K562 (cell line): ENCODE results near the gene TELO2. TPM values are rescaled to one million over a fixed set of nuclear protein-coding genes. Genes with fewer than 3 reads are reported as not detected.
A peak's percentile ranks its signal among the peaks of the same experiment; 100 is the strongest.

ENCODE experiments used
- ELF1 ChIP-seq: fragments of 200-800 bp; sonication (Bioruptor generic); IDR thresholded peaks from 2 replicates; pipeline ENCODE4 v1.6.1; 2016; ENCODE audit warnings: missing genetic modification characterization, missing compliant biosample characterization
- EP300 ChIP-seq: IDR thresholded peaks from 2 replicates; pipeline ENCODE4 v1.6.1; 2012; ENCODE audit warnings: low read length, improper control_type of control experiment
- ETV5 ChIP-seq: sonication (generic); formaldehyde crosslinking; IDR thresholded peaks from 2 replicates; pipeline ENCODE4 v1.4.0; 2020; ENCODE audit warnings: low read depth, mild to moderate bottlenecking, missing genetic modification reagents
- FOSL1 ChIP-seq: fragments of 200-800 bp; sonication (Bioruptor generic); conservative IDR thresholded peaks from 2 replicates; pipeline ENCODE4 v1.6.1; 2016; ENCODE audit warnings: missing genetic modification characterization, missing compliant biosample characterization
- FOXJ2 ChIP-seq: fragments of 200-800 bp; sonication (Bioruptor generic); IDR thresholded peaks from 2 replicates; pipeline ENCODE4 v1.6.1; 2016; ENCODE audit warnings: missing genetic modification characterization, missing compliant biosample characterization
- HNRNPH1 ChIP-seq: fragments of 200-400 bp; formaldehyde crosslinking; optimal IDR thresholded peaks from 2 replicates; pipeline ENCODE3; 2017; ENCODE audit warnings: low read depth, mild to moderate bottlenecking, low read length, moderate library complexity
- MAFF ChIP-seq: IDR thresholded peaks from 2 replicates; pipeline ENCODE4 v1.6.1; 2012; ENCODE audit warnings: low read length, improper control_type of control experiment
- MTA3 ChIP-seq: fragments of 450-650 bp; formaldehyde crosslinking; IDR thresholded peaks from 2 replicates; pipeline ENCODE4 v1.6.1; 2017; ENCODE audit warnings: mild to moderate bottlenecking, borderline replicate concordance
- PHF20 ChIP-seq: fragments of 450-650 bp; IDR thresholded peaks from 2 replicates; pipeline ENCODE4 v1.6.1; 2018; ENCODE audit not compliant: partially characterized antibody
- PRPF4 ChIP-seq: fragments of 200-400 bp; formaldehyde crosslinking; IDR thresholded peaks from one replicate; pipeline ENCODE4 v1.6.1; 2017; ENCODE audit warnings: low read length, low read depth, mild to moderate bottlenecking; ENCODE audit not compliant: insufficient read depth, poor library complexity, severe bottlenecking
- SRSF9 ChIP-seq: fragments of 200-400 bp; formaldehyde crosslinking; IDR thresholded peaks from 2 replicates; pipeline ENCODE4 v1.6.1; 2017; ENCODE audit warnings: low read depth, low read length, borderline replicate concordance
- ZEB2 ChIP-seq: fragments of 450-650 bp; IDR thresholded peaks from 2 replicates; pipeline ENCODE4 v1.6.1; 2016
- ZFX ChIP-seq: sonication (generic); formaldehyde crosslinking; IDR thresholded peaks from 2 replicates; pipeline ENCODE4 v1.8.0; 2022; ENCODE audit warnings: mild to moderate bottlenecking, missing genetic modification reagents, moderate library complexity
- ZNF174 ChIP-seq: fragments of 250-450 bp; sonication (Bioruptor Pico); IDR thresholded peaks from 2 replicates; pipeline ENCODE4 v1.4.0; 2020; ENCODE audit warnings: mild to moderate bottlenecking
- ZNF263 ChIP-seq: sonication (generic); formaldehyde crosslinking; IDR thresholded peaks from 2 replicates; pipeline ENCODE4 v1.8.0; 2022; ENCODE audit warnings: mild to moderate bottlenecking, missing genetic modification reagents, borderline replicate concordance
- ZNF311 ChIP-seq: fragments of 250-450 bp; sonication (Bioruptor Pico); IDR thresholded peaks from 2 replicates; pipeline ENCODE4 v1.4.0; 2020; ENCODE audit warnings: mild to moderate bottlenecking, moderate library complexity
- ZNF347 ChIP-seq: fragments of 450-650 bp; formaldehyde crosslinking; IDR thresholded peaks from 2 replicates; pipeline ENCODE4 v1.4.0; 2020; ENCODE audit warnings: low read depth, mild to moderate bottlenecking, moderate library complexity
- ZNF444 ChIP-seq: fragments of 250-450 bp; sonication (Bioruptor Pico); IDR thresholded peaks from 2 replicates; pipeline ENCODE4 v1.4.0; 2020; ENCODE audit warnings: mild to moderate bottlenecking, moderate library complexity
- ZNF589 ChIP-seq: fragments of 200-800 bp; sonication (Bioruptor generic); IDR thresholded peaks from 2 replicates; pipeline ENCODE4 v1.6.1; 2016; ENCODE audit warnings: low read depth, missing genetic modification characterization, missing compliant biosample characterization
- polyA plus RNA-seq, 8 experiments: library from polyadenylated mRNA; depleted of rRNA in 4 of 8; stranded (reverse) in 5 of 8; unstranded in 3 of 8; fragments of >200 nt; fragmentation: Nextera tagmentation in 2 of 8; fragmentation: Illumina TruSeq in 1 of 8; extraction: Ambion mirVana in 2 of 8; extraction: Trizol in 1 of 8; gene quantifications; 2 replicates each; pipeline versions ENCODE4 v1.2.1 to v1.2.3, GENCODE V29; 2011 to 2014; ENCODE audit warnings: inconsistent platforms in 1 of 8, missing spikeins in 1 of 8
- total RNA-seq, 7 experiments: library from RNA; depleted of rRNA in 6 of 7; stranded (reverse); fragments of >200 nt in 6 of 7; fragmentation: Illumina TruSeq in 2 of 7; extraction: Trizol in 2 of 7; gene quantifications; 2 replicates each; pipeline versions ENCODE4 v1.2.1 to v1.2.3, GENCODE V29; 2011 to 2021; ENCODE audit warnings: low replicate concordance in 1 of 7
- TF ChIP-seq, protein P1 (sequence below): fragments of 200-800 bp; sonication (Bioruptor generic); IDR thresholded peaks from 2 replicates; pipeline ENCODE4 v1.6.1; 2016; ENCODE audit warnings: missing genetic modification characterization, missing compliant biosample characterization
- TF ChIP-seq, protein P2 (sequence below): fragments of 250-450 bp; sonication (Bioruptor Pico); IDR thresholded peaks from 2 replicates; pipeline ENCODE4 v1.9.0; 2021; ENCODE audit warnings: mild to moderate bottlenecking
- TF ChIP-seq, protein P3 (sequence below): fragments of 450-650 bp; IDR thresholded peaks from 2 replicates; pipeline ENCODE4 v1.6.1; 2017; ENCODE audit warnings: antibody characterized with exemption

The TELO2 gene
- total and polyA plus RNA-seq, 9 of the 15 experiments (the other 6 are each of a cell fraction or from before 2014, with no cell fraction given): 0.51 to 91.8 (median 14.5) TPM

DNA sequence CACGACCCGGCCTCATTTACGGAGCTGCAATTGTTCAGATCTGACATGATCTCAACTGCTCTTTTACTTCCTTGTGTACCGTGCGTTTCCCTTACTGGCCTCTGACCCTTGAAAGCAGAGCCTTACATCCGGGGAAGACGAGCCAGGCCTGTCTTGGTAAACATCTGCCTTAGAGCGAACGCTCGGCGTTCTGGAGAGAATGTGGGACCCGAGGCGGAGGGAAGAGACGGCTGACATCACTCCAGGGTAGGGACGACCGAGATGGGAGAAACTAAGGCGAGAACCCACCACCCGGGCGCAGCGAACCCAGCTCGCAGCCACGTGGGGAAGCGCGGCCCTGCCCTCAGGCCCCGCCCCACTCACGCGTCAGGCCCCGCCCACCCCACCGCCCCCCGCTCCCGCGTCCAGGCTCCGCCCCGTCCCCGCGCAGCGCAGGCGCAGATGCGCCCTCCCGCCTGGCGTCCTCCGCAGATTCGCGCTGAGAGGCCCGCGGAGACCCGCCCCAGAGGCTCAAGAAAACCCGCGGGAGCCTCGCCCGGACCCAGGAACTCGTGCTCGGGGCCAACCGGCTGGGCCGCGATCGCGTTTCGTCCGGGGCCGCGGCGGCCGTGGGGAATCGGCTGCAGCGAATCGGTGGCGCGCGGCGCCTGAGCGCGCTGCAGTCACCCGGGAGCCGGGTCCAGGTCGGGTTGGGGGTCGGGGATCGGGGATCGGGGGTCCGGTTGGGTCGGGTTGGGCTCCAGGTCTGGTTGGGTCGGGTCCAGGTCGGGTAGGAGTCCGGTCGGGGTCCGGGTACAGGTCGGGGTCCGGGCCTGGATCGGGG is at the start of gene TELO2 (continued):
- TF ChIP-seq, protein P1, sequence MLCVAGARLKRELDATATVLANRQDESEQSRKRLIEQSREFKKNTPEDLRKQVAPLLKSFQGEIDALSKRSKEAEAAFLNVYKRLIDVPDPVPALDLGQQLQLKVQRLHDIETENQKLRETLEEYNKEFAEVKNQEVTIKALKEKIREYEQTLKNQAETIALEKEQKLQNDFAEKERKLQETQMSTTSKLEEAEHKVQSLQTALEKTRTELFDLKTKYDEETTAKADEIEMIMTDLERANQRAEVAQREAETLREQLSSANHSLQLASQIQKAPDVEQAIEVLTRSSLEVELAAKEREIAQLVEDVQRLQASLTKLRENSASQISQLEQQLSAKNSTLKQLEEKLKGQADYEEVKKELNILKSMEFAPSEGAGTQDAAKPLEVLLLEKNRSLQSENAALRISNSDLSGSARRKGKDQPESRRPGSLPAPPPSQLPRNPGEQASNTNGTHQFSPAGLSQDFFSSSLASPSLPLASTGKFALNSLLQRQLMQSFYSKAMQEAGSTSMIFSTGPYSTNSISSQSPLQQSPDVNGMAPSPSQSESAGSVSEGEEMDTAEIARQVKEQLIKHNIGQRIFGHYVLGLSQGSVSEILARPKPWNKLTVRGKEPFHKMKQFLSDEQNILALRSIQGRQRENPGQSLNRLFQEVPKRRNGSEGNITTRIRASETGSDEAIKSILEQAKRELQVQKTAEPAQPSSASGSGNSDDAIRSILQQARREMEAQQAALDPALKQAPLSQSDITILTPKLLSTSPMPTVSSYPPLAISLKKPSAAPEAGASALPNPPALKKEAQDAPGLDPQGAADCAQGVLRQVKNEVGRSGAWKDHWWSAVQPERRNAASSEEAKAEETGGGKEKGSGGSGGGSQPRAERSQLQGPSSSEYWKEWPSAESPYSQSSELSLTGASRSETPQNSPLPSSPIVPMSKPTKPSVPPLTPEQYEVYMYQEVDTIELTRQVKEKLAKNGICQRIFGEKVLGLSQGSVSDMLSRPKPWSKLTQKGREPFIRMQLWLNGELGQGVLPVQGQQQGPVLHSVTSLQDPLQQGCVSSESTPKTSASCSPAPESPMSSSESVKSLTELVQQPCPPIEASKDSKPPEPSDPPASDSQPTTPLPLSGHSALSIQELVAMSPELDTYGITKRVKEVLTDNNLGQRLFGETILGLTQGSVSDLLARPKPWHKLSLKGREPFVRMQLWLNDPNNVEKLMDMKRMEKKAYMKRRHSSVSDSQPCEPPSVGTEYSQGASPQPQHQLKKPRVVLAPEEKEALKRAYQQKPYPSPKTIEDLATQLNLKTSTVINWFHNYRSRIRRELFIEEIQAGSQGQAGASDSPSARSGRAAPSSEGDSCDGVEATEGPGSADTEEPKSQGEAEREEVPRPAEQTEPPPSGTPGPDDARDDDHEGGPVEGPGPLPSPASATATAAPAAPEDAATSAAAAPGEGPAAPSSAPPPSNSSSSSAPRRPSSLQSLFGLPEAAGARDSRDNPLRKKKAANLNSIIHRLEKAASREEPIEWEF (CRISPR knock-in tag): no peak
- TF ChIP-seq ZNF311 (CRISPR knock-in tag): 0 out of 2 replicates have a peak, but pooled peaks have one; percentile 26
- 0 out of 2 replicates have a peak, but pooled peaks have one; percentile 47 for TF ChIP-seq ZNF589
- peak; percentile 96 for TF ChIP-seq EP300
- TF ChIP-seq, protein P2, sequence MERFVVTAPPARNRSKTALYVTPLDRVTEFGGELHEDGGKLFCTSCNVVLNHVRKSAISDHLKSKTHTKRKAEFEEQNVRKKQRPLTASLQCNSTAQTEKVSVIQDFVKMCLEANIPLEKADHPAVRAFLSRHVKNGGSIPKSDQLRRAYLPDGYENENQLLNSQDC (CRISPR knock-in tag): 0 out of 2 replicates have a peak, but pooled peaks have one; percentile 36
- TF ChIP-seq, protein P3, sequence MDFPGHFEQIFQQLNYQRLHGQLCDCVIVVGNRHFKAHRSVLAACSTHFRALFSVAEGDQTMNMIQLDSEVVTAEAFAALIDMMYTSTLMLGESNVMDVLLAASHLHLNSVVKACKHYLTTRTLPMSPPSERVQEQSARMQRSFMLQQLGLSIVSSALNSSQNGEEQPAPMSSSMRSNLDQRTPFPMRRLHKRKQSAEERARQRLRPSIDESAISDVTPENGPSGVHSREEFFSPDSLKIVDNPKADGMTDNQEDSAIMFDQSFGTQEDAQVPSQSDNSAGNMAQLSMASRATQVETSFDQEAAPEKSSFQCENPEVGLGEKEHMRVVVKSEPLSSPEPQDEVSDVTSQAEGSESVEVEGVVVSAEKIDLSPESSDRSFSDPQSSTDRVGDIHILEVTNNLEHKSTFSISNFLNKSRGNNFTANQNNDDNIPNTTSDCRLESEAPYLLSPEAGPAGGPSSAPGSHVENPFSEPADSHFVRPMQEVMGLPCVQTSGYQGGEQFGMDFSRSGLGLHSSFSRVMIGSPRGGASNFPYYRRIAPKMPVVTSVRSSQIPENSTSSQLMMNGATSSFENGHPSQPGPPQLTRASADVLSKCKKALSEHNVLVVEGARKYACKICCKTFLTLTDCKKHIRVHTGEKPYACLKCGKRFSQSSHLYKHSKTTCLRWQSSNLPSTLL: peak; percentile 72; the same call in 1 of the 2 replicates
- peak; percentile 82 for TF ChIP-seq PHF20
- TF ChIP-seq MAFF: no peak
- TF ChIP-seq ZEB2: peak; percentile 100
- TF ChIP-seq ETV5 (CRISPR knock-in tag): no peak; the same call in 1 of the 2 replicates
- TF ChIP-seq ZNF263 (CRISPR knock-in tag): no peak
- TF ChIP-seq ZNF347 (CRISPR knock-in tag): no peak
- no peak for TF ChIP-seq ZNF444 (CRISPR knock-in tag)
- TF ChIP-seq HNRNPH1: no peak
- no peak for TF ChIP-seq FOXJ2 (tag)
- TF ChIP-seq SRSF9: no peak
- peak; percentile 72; the same call in 1 of the 2 replicates for TF ChIP-seq MTA3
- peak; percentile 73 for TF ChIP-seq ELF1 (tag)
- TF ChIP-seq ZNF174 (CRISPR knock-in tag): no peak
- TF ChIP-seq PRPF4: no peak
- no peak for TF ChIP-seq FOSL1 (tag)
- peak; percentile 93 for TF ChIP-seq ZFX (CRISPR knock-in tag)
